NAMALWA (cell line): Measurements from ENCODE around the gene REXO2.

Source experiments
- DNase-seq: peaks from one replicate; pipeline ENCODE4 v3.0.0-alpha.2; 2015; ENCODE audit warnings: low spot score

Gene REXO2

GRCh38 chr11:114440971-114441763 is 1.9 kb downstream of the REXO2 start:
- DNase-seq, result peak; percentile 30

GRCh38 chr11:114441921-114442320 is 2.7 kb downstream of the REXO2 start:
- no peak for DNase-seq

GRCh38 chr11:114442536-114442935 is 3.3 kb downstream of the REXO2 start:
- no peak for DNase-seq

GRCh38 chr11:114447444-114447843 is 8.2 kb downstream of the REXO2 start:
- no peak for DNase-seq

GRCh38 chr11:114447892-114448291 is 8.6 kb downstream of the REXO2 start:
- DNase-seq, result no peak

GRCh38 chr11:114448749-114449482 is 9.6 kb downstream of the REXO2 start:
- no peak for DNase-seq

- DNase-seq, result no peak
Observed at GRCh38 chr11:114449845-114450244, 10.6 kb downstream of the REXO2 start.

- no peak for DNase-seq
Observed at GRCh38 chr11:114452399-114452798, 13.1 kb downstream of the REXO2 start.

GRCh38 chr11:114463999-114464398 is 24.7 kb downstream of the REXO2 start:
- no peak for DNase-seq

GRCh38 chr11:114466742-114467141 is 27.5 kb downstream of the REXO2 start:
- no peak for DNase-seq

GRCh38 chr11:114472661-114473060 is 33.4 kb downstream of the REXO2 start:
- no peak for DNase-seq

GRCh38 chr11:114478001-114478410 is 38.7 kb downstream of the REXO2 start:
- DNase-seq, result no peak

- DNase-seq, result no peak
Observed at GRCh38 chr11:114478768-114479167, 39.5 kb downstream of the REXO2 start.

- DNase-seq, result no peak
Observed at GRCh38 chr11:114479331-114479730, 40.1 kb downstream of the REXO2 start.

GRCh38 chr11:114482114-114482513 is 42.8 kb downstream of the REXO2 start:
- no peak for DNase-seq

- no peak for DNase-seq
Observed at GRCh38 chr11:114483929-114484328, 44.7 kb downstream of the REXO2 start.

GRCh38 chr11:114496915-114497314 is 57.6 kb downstream of the REXO2 start:
- DNase-seq, result peak; percentile 9

GRCh38 chr11:114499756-114500155 is 60.5 kb downstream of the REXO2 start:
- no peak for DNase-seq
